Right forelimb (tissue), 1 donor: ENCODE data around the gene LRBA.
"Not testable (repeated sequence)": the region's sequence is repeated elsewhere in the genome, so short reads cannot be mapped to it uniquely, and the experiment has no call there.

Source experiments
- DNase-seq: peaks from one replicate; pipeline ENCODE4 v3.0.0-alpha.2; 2018

LRBA gene

DNA sequence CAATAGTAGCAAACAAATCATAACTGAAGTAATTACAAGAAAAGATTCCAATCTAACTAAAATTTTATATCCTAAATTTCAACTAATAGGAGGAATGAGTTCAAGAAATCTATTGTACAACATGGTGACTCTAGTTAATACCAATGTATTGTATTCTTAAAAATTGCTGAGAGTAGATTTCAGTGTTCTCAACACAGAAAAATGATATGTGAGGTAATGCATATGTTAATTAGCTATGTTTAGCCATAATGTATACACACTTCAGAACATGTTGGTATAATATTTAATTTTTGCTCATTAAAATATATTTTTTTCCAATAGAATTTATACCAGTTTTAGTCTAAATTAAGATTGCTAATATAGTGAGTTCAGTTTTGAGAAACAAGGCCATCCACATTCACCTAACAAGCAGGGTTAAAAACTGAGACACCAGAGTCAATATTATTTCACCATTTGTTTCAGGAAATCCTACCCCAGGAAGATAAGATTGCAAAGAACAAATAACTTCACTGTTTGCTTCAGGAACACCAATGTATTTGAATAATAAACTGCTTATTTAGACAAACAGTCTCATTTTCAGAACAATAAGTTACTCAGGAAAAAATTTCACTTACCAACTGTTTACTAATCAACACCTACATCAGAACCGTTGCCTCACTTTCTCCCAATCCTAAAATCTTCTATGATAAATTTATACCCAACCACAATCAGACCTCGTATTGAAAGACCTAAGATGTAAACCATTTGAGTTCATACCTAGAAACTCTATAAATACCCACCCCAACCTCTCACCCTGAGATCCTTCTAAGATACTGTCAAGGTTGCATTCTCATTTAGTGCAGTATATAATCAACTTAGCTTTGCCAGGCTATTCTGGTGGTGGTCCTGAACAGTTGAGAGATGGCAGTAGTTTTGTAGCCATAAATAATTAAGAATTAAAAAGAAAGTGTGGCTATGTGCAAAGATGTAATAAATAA, 300.3 kb downstream of the LRBA start:
- no peak for DNase-seq

GRCh38 chr4:150713251-150713650, 301.8 kb downstream of the LRBA start:
- no peak for DNase-seq

DNA sequence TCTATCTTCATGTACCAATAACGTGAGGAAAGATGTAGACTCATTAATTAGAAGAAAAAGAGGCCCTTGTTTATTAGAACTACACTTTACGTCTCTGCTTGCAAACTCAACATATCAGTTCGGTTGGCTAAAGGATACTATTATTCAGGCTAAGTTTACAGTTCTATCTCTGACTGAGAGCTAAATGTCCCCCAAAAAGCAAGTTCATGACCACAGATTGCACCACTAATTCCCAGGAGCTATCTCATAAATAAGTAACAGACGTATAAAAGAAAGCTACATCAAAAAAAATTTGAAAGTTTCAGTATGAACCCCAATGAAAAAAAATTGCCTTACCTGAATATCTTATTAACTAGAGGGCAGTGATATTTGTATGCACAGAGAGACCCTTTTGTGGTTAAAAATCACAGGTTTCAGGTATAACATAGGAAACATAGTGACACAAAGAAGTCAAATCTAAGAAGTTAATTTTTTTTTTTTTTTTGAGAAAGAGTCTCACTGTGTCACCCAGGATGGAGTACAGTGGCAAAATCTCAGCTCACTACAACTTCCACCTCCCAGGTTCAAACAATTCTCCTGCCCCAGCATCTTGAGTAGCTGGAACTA, 304.2 kb downstream of the LRBA start:
- no peak for DNase-seq

DNA sequence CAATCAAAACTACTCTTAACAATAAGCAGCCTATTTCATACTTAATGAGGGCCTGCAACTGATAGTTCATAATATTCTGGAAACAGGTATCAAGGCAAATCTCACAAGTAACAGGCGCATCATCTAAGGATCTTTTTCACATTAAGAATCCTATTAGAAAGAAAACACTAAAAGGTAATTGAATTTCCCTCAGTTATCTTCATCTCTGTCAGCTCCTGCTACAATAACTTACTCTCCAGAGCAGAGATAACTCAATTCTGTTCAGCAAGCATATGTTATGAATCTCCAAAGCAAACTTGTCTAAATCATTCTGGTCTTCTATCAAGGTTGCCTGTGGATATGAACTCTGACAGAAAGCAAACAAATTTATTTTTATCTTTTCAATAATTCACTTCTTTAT, 307.1 kb downstream of the LRBA start:
- no peak for DNase-seq

DNA sequence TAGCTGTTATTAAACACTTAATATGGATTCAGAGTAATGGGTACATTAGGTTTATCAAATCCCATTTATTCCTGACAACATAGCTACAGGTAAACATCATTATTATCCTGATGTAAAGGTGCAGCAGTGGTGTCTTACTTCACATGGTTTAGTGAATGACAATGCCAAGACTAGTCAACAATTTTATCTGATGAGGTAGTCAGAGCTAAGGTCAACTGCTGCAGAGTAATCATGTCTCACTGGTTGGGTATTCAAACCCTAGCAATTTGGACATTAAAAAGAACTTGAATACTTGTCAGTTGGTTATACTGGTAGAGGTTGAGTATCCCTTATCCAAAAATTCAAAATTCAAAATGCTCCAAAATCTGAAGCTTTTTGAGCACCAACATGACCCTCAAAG, 315.5 kb downstream of the LRBA start:
- DNase-seq: no peak

GRCh38 chr4:150695162-150695561, 319.9 kb downstream of the LRBA start:
- DNase-seq: no peak

DNA sequence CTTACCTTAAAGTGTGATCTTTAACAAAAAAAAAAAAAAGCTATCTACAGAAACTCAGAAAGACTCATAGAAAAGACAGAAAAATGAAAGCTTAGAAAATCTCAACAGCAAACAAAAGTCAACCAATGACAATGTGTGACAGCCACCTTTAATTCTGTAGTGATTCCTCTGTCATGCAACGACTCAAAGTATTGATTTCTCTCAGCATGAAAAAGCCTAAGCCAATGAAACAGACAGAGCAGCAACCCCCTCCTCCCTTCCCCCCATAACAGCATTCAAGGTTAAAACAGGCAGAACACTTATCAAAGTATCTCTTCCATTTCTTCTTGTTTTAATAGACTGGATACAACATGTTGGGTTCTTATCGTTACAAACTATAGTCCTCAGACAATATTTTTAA, 320.6 kb downstream of the LRBA start:
- no peak for DNase-seq

DNA sequence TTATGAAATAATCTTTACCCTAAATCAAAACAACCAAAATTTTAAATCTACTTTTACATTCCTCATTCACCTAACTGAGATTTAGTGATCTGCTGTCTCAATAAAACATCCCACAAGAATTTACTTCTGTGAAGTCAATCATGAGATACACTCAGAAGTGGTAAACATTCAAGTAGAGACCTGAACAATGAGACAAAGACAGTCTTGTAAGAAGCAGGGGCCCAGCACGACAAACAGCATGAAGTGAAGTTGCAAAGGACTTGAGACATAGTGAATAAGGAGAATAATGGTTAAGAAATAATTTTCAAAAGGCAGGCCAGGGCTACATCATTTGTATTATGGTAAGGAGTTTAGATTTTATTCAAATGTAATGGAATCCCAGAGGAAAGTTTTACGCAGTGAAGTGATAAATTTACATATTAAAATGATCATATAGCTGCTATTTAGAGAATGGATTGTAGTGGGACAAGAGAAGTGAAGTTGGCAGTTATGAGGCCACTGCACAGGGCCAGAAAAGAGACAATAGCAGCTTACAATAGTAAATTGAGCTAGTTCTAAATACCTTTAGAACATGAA, 331.2 kb downstream of the LRBA start:
- no peak for DNase-seq

DNA sequence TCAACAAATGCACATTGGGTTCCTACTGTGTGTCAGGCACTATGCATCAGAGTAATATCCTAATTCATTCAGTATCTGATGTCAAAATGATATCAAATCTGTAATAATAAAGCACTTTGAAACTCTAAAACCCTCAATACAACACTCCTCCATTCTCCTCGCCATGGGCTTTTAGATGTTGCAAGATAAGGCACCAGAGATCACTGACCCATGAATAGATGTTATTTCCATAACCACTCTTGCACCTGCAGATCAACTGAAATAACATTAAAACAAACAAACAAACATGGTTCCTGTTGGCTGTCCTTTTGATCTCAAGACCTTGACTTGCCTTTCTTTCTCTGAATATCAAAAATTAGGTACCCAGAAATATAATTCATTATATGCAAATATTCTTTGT, 333.0 kb downstream of the LRBA start:
- no peak for DNase-seq

GRCh38 chr4:150681063-150681462, 334.0 kb downstream of the LRBA start:
- no peak for DNase-seq

GRCh38 chr4:150680651-150681050, 334.4 kb downstream of the LRBA start:
- no peak for DNase-seq

- DNase-seq: no peak
Measured at GRCh38 chr4:150679765-150680343, 335.2 kb downstream of the LRBA start.

- no peak for DNase-seq
Measured at GRCh38 chr4:150679018-150679764, 335.9 kb downstream of the LRBA start.

DNA sequence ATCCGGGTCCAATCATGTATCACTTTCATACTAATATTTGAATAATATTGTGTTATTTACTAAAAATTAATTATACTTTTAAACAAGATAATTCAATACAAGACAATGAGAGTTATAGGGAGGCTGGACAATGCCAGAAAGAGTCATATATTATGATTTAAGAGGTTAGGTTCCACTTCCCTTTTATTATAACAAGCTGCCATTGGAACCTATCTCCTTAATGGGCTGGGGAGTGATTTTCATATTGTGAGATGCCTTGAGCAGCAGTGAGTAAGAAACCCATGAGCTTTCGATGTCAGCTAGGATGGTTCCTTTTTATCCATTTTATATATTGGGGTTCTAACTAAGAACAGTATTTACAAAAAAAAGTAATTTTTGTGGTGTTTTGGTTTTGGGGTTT, 341.3 kb downstream of the LRBA start:
- no peak for DNase-seq

DNA sequence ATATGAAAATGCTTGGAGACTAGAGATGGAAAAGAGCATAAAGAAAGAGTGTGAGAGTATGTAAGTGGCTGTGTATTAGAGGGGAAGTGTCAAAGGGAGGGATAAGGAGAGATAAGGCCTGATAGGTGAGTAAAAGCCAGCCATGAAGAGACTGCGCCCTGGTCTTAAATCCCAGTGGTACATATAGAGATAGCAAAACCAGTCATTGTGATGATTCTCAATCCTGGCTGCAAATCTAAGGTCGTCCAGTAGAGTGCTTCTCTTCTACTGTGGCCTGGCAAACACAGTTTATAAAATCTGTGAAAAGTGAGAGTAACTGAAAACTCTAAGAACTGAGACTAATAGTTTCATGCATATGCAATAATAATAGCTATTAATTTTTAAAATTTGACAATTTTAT, 346.3 kb downstream of the LRBA start:
- no peak for DNase-seq

DNA sequence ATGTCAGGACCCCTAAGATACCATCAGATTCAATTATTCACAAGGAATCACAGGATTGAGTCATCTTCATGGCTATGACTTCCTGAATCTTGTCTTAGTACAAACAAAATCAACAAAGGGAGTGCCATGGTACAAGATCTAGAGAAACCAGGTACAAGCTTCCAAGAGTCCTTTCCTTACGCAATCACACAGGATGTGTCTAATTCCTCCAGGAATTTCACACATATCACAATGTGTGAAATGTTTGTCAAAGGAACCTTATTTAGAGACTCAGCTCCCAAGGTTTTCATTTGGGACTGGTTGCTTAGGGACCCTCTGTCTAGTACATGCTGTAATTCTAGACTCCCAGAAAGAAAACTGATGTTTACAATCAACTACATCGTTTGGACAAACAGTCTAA, 350.1 kb downstream of the LRBA start:
- no peak for DNase-seq

DNA sequence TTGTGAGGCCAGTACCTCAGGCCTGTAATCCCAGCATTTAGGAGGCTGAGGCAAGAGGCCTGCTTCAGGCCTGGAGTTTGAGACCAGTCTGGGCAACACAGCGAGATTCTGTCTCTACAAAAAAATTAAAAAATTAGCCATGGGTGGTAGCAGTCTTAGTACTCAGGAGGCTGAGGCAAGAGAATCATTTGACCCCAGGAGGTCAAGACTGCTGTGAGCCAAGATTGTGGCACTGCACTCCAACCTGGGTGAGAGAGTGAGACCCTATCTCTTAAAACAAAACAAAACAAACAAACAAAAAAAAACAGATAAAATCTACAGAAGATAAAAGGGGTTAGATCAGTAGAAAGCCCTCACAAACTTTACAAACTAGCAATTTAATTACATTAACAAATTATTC, 352.4 kb downstream of the LRBA start:
- no peak for DNase-seq

GRCh38 chr4:150661551-150661950, 353.5 kb downstream of the LRBA start:
- not testable (repeated sequence) for DNase-seq

DNA sequence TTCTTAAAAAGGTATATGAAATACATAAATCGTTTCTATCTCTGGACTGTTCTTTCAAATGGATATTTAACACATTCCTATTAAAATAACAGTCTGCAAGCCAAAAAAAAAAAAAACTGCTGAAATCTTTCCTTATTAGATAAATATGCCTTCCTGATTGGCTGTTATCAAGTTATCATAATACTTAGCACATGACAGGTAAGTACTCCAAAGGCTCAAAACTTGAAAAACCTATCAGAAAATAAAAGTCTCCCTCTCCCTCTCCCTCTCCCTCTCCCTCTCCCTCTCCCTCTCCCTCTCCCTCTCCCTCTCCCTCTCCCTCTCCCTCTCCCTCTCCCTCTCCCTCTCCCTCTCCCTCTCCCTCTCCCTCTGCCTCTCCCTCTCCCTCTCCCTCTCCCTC, 356.8 kb downstream of the LRBA start:
- not testable (repeated sequence) for DNase-seq

DNA sequence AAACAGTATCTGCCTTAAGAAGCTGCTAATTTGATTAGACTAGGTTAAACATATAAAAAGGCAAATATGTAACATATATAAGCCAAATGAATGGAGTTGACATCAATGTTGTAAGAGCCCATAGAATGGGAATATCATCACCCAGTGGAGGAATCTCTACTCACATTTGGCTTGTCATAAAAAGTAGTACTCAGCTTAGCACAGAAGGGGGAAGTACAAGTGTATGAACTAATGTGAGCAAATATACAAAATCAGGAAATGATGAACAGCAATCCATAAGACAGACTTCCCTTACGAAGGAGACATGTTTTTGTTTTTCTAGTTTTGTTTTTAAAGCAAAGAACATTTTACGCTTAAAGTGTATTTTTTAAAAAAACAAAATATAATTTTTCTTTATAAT, 358.2 kb downstream of the LRBA start:
- DNase-seq: no peak

GRCh38 chr4:150650751-150651150, 364.3 kb downstream of the LRBA start:
- no peak for DNase-seq

DNA sequence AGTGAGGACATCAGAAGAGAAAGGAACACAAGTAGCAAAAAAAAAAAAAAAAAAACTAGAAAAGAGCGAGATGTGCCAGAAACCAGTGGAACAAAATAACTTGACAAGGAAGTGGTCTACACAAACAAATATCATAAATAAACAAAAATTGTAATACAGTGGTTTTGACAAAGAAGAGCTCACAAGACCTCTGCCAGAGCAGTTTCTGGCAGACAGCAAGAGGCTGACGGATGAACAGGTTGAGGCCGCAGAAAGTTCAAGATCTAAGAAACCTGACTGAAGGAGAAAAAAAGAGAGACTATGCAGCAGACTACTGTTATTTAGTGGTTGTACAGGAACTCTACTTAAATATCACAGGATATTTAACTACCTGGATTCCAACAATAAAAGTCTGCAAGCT, 367.0 kb downstream of the LRBA start:
- DNase-seq: no peak

- DNase-seq: no peak
Measured at GRCh38 chr4:150647008-150647407, 368.1 kb downstream of the LRBA start.
